Right lobe of liver (tissue), 6 donors: ENCODE data around the gene ZMYND11. TPM values are rescaled to one million over a fixed set of nuclear protein-coding genes. Genes with fewer than 3 reads are reported as not detected.
A peak's percentile ranks its signal among the peaks of the same experiment; 100 is the strongest.

Source experiments
- ATAC-seq, 4 donors: fragments of 200-7000 bp; cut with Tn5 transposase; one replicate each; pipeline ENCODE4 v1.9.1; 2020; ENCODE audit warnings: mild to moderate bottlenecking in 4 of 4, moderate library complexity in 4 of 4
- DNase-seq, 3 donors: peaks; one replicate each; pipeline ENCODE4 v3.0.0-alpha.2; 2020
- H3K27ac ChIP-seq, 3 donors: fragments of 200-600 bp; one replicate each; pipeline ENCODE4 v1.8.0; 2022
- H3K27me3 ChIP-seq, 2 donors: fragments of 200-600 bp; one replicate each; pipeline ENCODE4 v1.8.0; 2022
- H3K36me3 ChIP-seq, 4 donors: fragments of 200-600 bp; sonication (generic) in 1 of 4; one replicate each; pipeline versions ENCODE4 v1.5.1 to v1.8.0; 2017 to 2022; ENCODE audit warnings: control low read depth in 1 of 4
- H3K4me1 ChIP-seq, 4 donors: fragments of 200-600 bp; sonication (generic) in 1 of 4; one replicate each; pipeline versions ENCODE4 v1.5.1 to v1.8.0; 2017 to 2022; ENCODE audit warnings: control low read depth in 1 of 4
- H3K4me3 ChIP-seq, 3 donors: fragments of 200-600 bp; one replicate each; pipeline ENCODE4 v1.8.0; 2022
- H3K9me3 ChIP-seq, 4 donors: fragments of 200-600 bp; sonication (generic) in 1 of 4; one replicate each; pipeline versions ENCODE4 v1.5.1 to v1.8.0; 2017 to 2022; ENCODE audit warnings: control low read depth in 1 of 4
- CTCF ChIP-seq, 4 donors: fragments of 200-600 bp in 3 of 4; fragments of 450-650 bp in 1 of 4; IDR thresholded peaks; one replicate each; pipeline versions ENCODE4 v1.5.1 to v1.8.0; 2016 to 2022; ENCODE audit warnings: antibody characterized with exemption in 4 of 4, mild to moderate bottlenecking in 2 of 4
- POLR2A ChIP-seq: fragments of 450-650 bp; IDR thresholded peaks from one replicate; pipeline ENCODE4 v1.6.1; 2017; ENCODE audit warnings: antibody characterized with exemption, mild to moderate bottlenecking
- WGBS: methylation state at CpG from one replicate; pipeline ENCODE4 v1.1.6; 2018; ENCODE audit warnings: low coverage, low lambda C conversion rate; ENCODE audit not compliant: insufficient coverage; ENCODE audit errors: missing lambda C conversion rate; 5-methylcytosine and 5-hydroxymethylcytosine counted together
- intact Hi-C, 2 donors: fragments of 100-400 bp; cut with DNase I; formaldehyde crosslinking; loops; one replicate each; pipeline versions ENCODE4 v1.11.2 to v1.14.1; 2022
- total RNA-seq, 6 experiments: library from RNA; depleted of rRNA in 2 of 6; stranded (reverse); fragments of >200 nt in 2 of 6; fragmentation: NEBNext Ultra II Directional in 3 of 6; extraction: Animal tissue kit (Norgen Biotek cat#: 25700) in 3 of 6; gene quantifications; one replicate each; pipeline versions ENCODE4 v1.1.0 to v1.2.4, GENCODE V29; 2016 to 2023
- donor health status: DM: no; HTN: yes; CAD: no.
- donor health status: DM: no; HTN: no; CAD: no.
- donor health status: DM: no; HTN: no; CAD: no.
- donor health status: DM: no; HTN: yes; CAD: no.
- donor health status: DM: no; HTN: yes; CAD: no.

Gene ZMYND11
- total RNA-seq, 6 experiments from 2014 or later: 22.5 to 30.6 (median 24.4) TPM

- ATAC-seq (peak in 1 of 4 donors; percentile 22), DNase-seq (no peak)
- Histone ChIP-seq H3K4me3 (no peak overlapping the region), H3K27ac (no peak overlapping the region), H3K4me1 (no peaks in the 10 kb centered on the region), H3K36me3 (peaks cover 0 to 43% (median 4%) of the 10 kb centered on the region in 4 donors), H3K27me3 (no peaks in the 10 kb centered on the region), H3K9me3 (no peaks in the 10 kb centered on the region)
- TF ChIP-seq POLR2A (no peak), CTCF (IDR thresholded peaks at IDR 0.05) (no peak)
- 96% methylated on average over 5 of the region's 6 CpGs for WGBS
- intact Hi-C loops: no loop called here
These were observed 103.9 kb downstream of the ZMYND11 start for GRCh38 chr10:239109-239508.

GRCh38 chr10:241451-241850 is 106.2 kb downstream of the ZMYND11 start:
- no peaks in the 10 kb centered on the region for H3K4me1 ChIP-seq
- intact Hi-C loops: no loop called here
- peaks cover 0 to 43% (median 4%) of the 10 kb centered on the region in 4 donors for H3K36me3 ChIP-seq
- H3K4me3 ChIP-seq: no peak overlapping the region
- no peaks in the 10 kb centered on the region for H3K27me3 ChIP-seq
- H3K27ac ChIP-seq: no peak overlapping the region
- TF ChIP-seq POLR2A: no peak
- no peak for TF ChIP-seq CTCF (IDR thresholded peaks at IDR 0.05)
- no peak for DNase-seq
- H3K9me3 ChIP-seq: no peaks in the 10 kb centered on the region
- no peak for ATAC-seq
- 88% methylated on average over 6 of the region's 6 CpGs for WGBS

GRCh38 chr10:241966-242643 is 106.8 kb downstream of the ZMYND11 start:
- DNase-seq (no peak), ATAC-seq (no peak)
- no peaks in the 10 kb centered on the region for H3K27me3 ChIP-seq
- TF ChIP-seq POLR2A (no peak), CTCF (IDR thresholded peaks at IDR 0.05) (no peak)
- peaks cover 0 to 48% (median 7%) of the 10 kb centered on the region in 4 donors for H3K36me3 ChIP-seq
- no peaks in the 10 kb centered on the region for H3K4me1 ChIP-seq
- no peaks in the 10 kb centered on the region for H3K9me3 ChIP-seq
- WGBS: 80% methylated on average over 9 of the region's 9 CpGs
- no peak overlapping the region for H3K4me3 ChIP-seq
- H3K27ac ChIP-seq: no peak overlapping the region
- intact Hi-C loops: no loop called here

- Histone ChIP-seq H3K4me1 (no peaks in the 10 kb centered on the region), H3K9me3 (no peaks in the 10 kb centered on the region), H3K27ac (no peak overlapping the region), H3K27me3 (no peaks in the 10 kb centered on the region), H3K4me3 (no peak overlapping the region), H3K36me3 (peaks cover 5 to 59% (median 15%) of the 10 kb centered on the region in 4 donors)
- 93% methylated on average over 7 of the region's 7 CpGs for WGBS
- no peak for TF ChIP-seq CTCF (IDR thresholded peaks at IDR 0.05)
- TF ChIP-seq POLR2A: no peak
- ATAC-seq (no peak), DNase-seq (no peak)
- intact Hi-C loops: no loop called here
These were observed 109.0 kb downstream of the ZMYND11 start for GRCh38 chr10:244227-244626.
